ENCODE data around the gene TNFRSF21. TPM values are rescaled to one million over a fixed set of nuclear protein-coding genes. Genes with fewer than 3 reads are reported as not detected.

Gene TNFRSF21
- total RNA-seq, 4 donors from 2014 or later, result 43.4 to 78.9 (median 63.0) TPM

DNA sequence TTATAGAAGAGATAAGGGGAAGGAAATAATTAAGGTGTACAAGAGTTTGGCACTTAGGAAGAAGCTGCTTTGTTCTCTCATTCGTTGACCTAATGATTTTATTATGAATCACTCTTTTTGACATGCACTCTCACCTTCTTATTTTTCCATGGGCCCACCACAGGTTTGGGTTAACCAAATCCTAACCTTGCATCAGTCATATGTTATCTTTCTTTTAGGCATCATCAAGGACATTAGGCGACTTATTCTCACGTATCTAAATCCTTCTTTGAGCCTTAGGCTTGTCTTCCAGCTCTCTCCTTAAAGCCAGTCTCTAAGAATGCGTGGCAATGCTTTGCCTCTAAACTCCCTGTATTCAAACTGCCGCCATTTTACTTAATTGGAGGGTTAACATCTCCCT, 58.3 kb downstream of the TNFRSF21 start:
- Histone ChIP-seq H3K9me3 (no peaks in the 10 kb centered on the region), H3K4me3 (no peak overlapping the region), H3K4me1 (peaks cover 0 to 26% (median 10%) of the 10 kb centered on the region in 3 donors), H3K27ac (no peak overlapping the region), H3K27me3 (no peaks in the 10 kb centered on the region), H3K36me3 (peaks cover 0 to 47% (median 4%) of the 10 kb centered on the region in 3 donors)
- no peak for DNase-seq
- 67 to 74% methylated on average over 5 of the region's 5 CpGs for WGBS, 2 donors
- intact Hi-C loops (cut with DNase I), result no loop called here
- TF ChIP-seq POLR2A (IDR thresholded peaks at IDR 0.05), result no peak
- TF ChIP-seq, protein P1, sequence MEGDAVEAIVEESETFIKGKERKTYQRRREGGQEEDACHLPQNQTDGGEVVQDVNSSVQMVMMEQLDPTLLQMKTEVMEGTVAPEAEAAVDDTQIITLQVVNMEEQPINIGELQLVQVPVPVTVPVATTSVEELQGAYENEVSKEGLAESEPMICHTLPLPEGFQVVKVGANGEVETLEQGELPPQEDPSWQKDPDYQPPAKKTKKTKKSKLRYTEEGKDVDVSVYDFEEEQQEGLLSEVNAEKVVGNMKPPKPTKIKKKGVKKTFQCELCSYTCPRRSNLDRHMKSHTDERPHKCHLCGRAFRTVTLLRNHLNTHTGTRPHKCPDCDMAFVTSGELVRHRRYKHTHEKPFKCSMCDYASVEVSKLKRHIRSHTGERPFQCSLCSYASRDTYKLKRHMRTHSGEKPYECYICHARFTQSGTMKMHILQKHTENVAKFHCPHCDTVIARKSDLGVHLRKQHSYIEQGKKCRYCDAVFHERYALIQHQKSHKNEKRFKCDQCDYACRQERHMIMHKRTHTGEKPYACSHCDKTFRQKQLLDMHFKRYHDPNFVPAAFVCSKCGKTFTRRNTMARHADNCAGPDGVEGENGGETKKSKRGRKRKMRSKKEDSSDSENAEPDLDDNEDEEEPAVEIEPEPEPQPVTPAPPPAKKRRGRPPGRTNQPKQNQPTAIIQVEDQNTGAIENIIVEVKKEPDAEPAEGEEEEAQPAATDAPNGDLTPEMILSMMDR (IDR thresholded peaks at IDR 0.05), result no peak

DNA sequence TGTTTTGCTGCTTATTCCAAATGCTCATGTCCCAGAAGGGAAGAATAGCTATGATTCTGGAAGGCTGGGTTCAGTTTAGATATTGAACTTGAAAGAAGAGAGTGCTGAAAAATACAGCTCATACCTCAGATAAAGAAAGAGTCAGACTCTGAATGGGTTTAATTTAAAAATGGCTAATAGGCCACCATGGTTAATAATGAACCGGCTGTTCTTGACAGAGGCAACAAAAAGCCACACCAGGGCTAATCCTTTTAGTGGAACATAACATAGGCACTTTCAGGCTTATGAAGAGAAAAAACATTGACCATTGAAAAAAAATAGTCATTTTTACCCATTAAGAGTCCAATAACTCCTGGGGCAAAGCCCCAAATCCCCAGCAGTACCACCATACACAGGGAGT, 59.4 kb downstream of the TNFRSF21 start:
- no peaks in the 10 kb centered on the region for H3K9me3 ChIP-seq
- no peak overlapping the region for H3K27ac ChIP-seq
- H3K27me3 ChIP-seq, result no peaks in the 10 kb centered on the region
- intact Hi-C loops (cut with DNase I), result no loop called here
- peaks cover 0 to 33% (median 15%) of the 10 kb centered on the region in 3 donors for H3K4me1 ChIP-seq
- no peak for TF ChIP-seq POLR2A (IDR thresholded peaks at IDR 0.05)
- TF ChIP-seq, protein P1 (IDR thresholded peaks at IDR 0.05), result no peak
- no peak overlapping the region for H3K4me3 ChIP-seq
- peaks cover 0 to 44% (median 4%) of the 10 kb centered on the region in 3 donors for H3K36me3 ChIP-seq
- WGBS, 2 donors, result 100% methylated on average over 1 of the region's 1 CpG
- DNase-seq, result no peak

DNA sequence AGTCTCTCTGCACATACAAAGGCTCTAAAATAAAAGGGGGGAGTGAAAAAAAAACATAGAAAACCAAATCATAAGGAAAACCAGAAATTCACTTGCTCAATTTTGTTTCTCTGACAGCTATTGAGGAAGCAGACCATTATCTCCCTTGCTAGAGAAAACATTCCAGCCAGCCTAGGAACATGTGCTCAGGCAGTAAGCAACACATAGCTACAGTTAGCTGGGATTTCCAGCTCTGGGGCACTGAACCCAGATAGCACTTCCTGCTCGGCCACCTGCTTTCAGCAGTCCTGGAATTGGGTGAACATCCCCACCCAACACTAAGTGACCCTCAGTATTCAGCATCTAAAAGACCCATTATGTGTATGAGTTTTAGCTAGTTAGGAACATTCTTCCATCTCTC, 61.3 kb downstream of the TNFRSF21 start:
- Histone ChIP-seq H3K36me3 (peaks cover 0 to 28% (median 4%) of the 10 kb centered on the region in 3 donors), H3K9me3 (no peaks in the 10 kb centered on the region), H3K27ac (peak overlapping the region in 1 of 4 donors; percentile 34), H3K4me1 (peaks cover 0 to 34% (median 15%) of the 10 kb centered on the region in 3 donors), H3K27me3 (no peaks in the 10 kb centered on the region), H3K4me3 (no peak overlapping the region)
- no peak for DNase-seq
- intact Hi-C loops (cut with DNase I), result no loop called here
- 80 to 83% methylated on average over 1 of the region's 1 CpG for WGBS, 2 donors
- TF ChIP-seq, protein P1 (IDR thresholded peaks at IDR 0.05), result no peak
- TF ChIP-seq POLR2A (IDR thresholded peaks at IDR 0.05), result no peak

DNA sequence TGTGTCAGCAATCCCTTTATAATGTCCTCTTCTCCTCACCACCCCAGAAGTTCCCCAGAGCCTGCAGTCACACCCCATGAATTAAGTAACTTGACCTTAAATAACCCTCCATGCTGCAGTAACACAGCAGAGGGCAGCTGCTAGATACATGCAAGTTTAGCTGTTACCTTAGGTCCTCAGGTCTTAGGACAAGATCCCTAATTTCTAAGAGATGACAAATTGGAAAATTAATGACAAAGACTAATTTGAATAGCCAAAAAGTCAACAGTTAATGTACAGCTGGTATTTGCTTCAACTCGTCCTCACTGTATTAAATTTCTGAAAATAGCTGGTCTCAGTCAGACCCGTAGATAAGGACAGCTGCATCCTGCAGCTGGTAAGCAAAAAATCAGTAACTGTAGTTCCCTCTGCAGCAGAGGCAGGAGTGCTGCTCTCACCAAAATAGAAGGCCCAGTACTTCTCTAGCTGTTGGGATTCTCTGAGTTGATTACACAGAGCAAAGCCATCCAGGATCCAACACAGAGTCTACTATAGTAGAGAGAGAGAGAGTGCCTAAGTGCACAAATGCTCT, 62.4 kb downstream of the TNFRSF21 start:
- peaks cover 0 to 17% (median 0%) of the 10 kb centered on the region in 3 donors for H3K36me3 ChIP-seq
- TF ChIP-seq, protein P1 (IDR thresholded peaks at IDR 0.05), result no peak
- H3K27me3 ChIP-seq, result no peaks in the 10 kb centered on the region
- WGBS, 2 donors, result 7 to 11% methylated on average over 2 of the region's 2 CpGs
- H3K4me1 ChIP-seq, result peaks cover 4 to 44% (median 18%) of the 10 kb centered on the region in 3 donors
- intact Hi-C loops (cut with DNase I), result no loop called here
- no peak overlapping the region for H3K4me3 ChIP-seq
- no peaks in the 10 kb centered on the region for H3K9me3 ChIP-seq
- H3K27ac ChIP-seq, result peak overlapping the region in 3 of 4 donors; percentile 5 to 44 (median 34)
- no peak for DNase-seq

GRCh38 chr6:47246551-47246950, 63.2 kb downstream of the TNFRSF21 start:
- peak overlapping the region in 3 of 4 donors; percentile 5 to 44 (median 34) for H3K27ac ChIP-seq
- intact Hi-C loops (cut with DNase I), result no loop called here
- no peak overlapping the region for H3K4me3 ChIP-seq
- no peak for DNase-seq
- no peaks in the 10 kb centered on the region for H3K9me3 ChIP-seq
- peaks cover 0 to 9% (median 0%) of the 10 kb centered on the region in 3 donors for H3K36me3 ChIP-seq
- 67 to 69% methylated on average over 2 of the region's 2 CpGs for WGBS, 2 donors
- TF ChIP-seq, protein P1 (IDR thresholded peaks at IDR 0.05), result no peak
- no peak for TF ChIP-seq POLR2A (IDR thresholded peaks at IDR 0.05)
- peaks cover 9 to 52% (median 24%) of the 10 kb centered on the region in 3 donors for H3K4me1 ChIP-seq
- H3K27me3 ChIP-seq, result no peaks in the 10 kb centered on the region

All from esophagus squamous epithelium (tissue), 5 donors.